Measurements from ENCODE around the gene FPGS. TPM values are rescaled to one million over a fixed set of nuclear protein-coding genes. Genes with fewer than 3 reads are reported as not detected.

The FPGS gene
- total and polyA plus RNA-seq, 7 donors, result 9.2 to 51.3 (median 32.6) TPM

DNA sequence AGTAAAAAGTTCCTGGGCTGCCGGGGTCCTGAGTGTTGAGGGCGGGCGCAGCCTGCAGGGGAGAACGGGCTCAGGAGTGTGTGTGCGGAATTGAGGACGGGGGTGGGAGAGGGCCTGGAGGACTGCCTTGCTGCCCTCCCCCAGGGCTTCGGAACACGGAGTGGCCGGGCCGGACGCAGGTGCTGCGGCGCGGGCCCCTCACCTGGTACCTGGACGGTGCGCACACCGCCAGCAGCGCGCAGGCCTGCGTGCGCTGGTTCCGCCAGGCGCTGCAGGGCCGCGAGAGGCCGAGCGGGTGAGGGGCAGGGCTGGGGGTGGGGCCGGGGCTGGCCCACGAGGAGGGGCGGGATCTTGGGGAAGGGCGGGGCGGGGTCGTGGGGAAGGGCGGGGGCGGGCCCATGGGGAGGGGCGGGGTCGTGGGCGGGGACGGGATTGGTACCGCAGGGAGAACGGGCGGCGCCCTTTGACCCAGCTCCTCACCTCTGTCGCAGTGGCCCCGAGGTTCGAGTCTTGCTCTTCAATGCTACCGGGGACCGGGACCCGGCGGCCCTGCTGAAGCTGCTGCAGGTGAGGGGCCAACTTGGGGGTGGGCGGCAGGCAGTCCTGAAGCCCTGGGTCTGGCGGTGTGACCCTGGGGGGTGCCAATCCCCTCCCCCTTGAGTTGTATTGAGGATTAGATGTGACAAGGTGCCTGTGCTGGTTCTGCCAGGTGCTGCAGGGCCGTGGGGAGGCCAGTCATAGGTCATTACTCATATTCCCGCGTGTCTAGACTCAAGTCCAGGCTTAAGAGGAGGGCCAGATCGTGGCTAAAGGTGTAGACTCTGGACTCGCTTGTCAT is 7.1 kb downstream of the FPGS start:
- no peaks in the 10 kb centered on the region for H3K27me3 ChIP-seq
- peak overlapping the region in 2 of 4 donors; percentile 7 to 41 for H3K27ac ChIP-seq
- no peak for TF ChIP-seq POLR2AphosphoS5 (IDR thresholded peaks at IDR 0.05)
- no peak for DNase-seq
- WGBS, 2 donors, result 26 to 52% methylated on average over 57 of the region's 57 CpGs
- H3K9me3 ChIP-seq, result no peaks in the 10 kb centered on the region
- H3K4me1 ChIP-seq, result peaks cover 0 to 14% (median 5%) of the 10 kb centered on the region in 4 donors
- H3K36me3 ChIP-seq, result peaks cover 33 to 93% (median 39%) of the 10 kb centered on the region in 4 donors
- intact Hi-C loops (cut with DNase I), result no loop called here
- peak overlapping the region in 1 of 4 donors; percentile 10 for H3K4me3 ChIP-seq

DNA sequence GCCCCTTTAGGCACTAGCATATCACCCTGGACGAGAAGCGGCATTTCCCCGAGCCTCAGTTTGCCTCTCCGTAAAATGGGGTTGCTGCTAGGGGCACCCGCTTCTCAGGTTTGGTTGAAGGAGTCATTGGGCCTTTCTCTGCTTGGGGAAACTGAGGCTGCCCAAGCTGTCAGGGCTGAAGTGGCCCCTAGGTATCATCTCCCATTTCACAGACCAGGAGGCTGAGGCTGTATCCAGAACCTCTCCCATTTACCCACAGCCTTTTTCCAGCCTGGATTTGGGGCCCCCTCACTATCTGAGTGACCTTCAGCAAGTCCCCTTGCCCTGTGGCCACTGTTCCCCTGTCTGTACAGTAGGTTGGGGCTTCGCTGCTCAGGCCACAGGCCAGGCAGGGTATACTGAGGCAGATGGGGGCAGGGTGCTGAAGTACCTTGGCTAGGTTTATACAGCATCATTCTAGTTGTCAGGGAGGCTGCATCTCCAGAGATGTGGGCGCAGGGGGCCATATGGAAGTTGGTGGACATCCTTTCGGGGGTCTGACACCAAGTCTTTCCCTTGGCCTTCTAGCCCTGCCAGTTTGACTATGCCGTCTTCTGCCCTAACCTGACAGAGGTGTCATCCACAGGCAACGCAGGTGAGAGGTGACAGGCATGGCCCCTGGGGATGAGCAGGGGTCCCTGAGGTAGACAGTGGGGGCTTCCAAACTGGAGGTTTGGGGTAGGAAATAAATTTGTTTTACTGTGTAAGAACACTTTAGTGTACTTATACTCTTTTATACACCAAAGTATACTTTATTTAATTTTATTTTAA is 7.9 kb downstream of the FPGS start:
- Histone ChIP-seq H3K4me3 (no peak overlapping the region), H3K36me3 (peaks cover 33 to 93% (median 47%) of the 10 kb centered on the region in 4 donors), H3K9me3 (no peaks in the 10 kb centered on the region), H3K27me3 (no peaks in the 10 kb centered on the region), H3K27ac (peak overlapping the region in 2 of 4 donors; percentile 7 to 41), H3K4me1 (peaks cover 0 to 13% (median 3%) of the 10 kb centered on the region in 4 donors)
- WGBS, 2 donors, result 95% methylated on average over 10 of the region's 10 CpGs
- no peak for DNase-seq
- TF ChIP-seq EP300 (IDR thresholded peaks at IDR 0.05), result no peak
- no peak for TF ChIP-seq POLR2AphosphoS5 (IDR thresholded peaks at IDR 0.05)
- TF ChIP-seq, protein P1, sequence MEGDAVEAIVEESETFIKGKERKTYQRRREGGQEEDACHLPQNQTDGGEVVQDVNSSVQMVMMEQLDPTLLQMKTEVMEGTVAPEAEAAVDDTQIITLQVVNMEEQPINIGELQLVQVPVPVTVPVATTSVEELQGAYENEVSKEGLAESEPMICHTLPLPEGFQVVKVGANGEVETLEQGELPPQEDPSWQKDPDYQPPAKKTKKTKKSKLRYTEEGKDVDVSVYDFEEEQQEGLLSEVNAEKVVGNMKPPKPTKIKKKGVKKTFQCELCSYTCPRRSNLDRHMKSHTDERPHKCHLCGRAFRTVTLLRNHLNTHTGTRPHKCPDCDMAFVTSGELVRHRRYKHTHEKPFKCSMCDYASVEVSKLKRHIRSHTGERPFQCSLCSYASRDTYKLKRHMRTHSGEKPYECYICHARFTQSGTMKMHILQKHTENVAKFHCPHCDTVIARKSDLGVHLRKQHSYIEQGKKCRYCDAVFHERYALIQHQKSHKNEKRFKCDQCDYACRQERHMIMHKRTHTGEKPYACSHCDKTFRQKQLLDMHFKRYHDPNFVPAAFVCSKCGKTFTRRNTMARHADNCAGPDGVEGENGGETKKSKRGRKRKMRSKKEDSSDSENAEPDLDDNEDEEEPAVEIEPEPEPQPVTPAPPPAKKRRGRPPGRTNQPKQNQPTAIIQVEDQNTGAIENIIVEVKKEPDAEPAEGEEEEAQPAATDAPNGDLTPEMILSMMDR (IDR thresholded peaks at IDR 0.05), result no peak
- TF ChIP-seq POLR2A (IDR thresholded peaks at IDR 0.05), result no peak
- intact Hi-C loops (cut with DNase I), result no loop called here

DNA sequence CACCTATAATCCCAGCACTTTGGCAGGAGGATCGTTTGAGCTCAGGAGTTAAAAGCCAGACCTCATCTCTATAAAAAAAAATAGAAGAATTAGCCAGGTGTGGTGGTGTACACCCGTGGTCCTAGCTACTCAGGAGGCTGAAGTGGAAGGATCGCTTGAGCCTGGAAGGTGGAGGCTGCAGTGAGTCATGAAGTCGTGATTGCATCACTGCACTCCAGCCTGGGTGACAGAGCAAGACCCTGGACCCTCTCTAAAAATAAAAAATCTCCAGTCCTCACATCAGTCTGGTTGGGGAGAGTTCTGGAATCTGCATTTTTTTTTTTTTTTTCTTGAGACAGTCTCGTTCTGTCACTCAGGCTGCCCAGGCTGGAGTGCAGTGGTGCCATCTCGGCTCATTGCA is 9.3 kb downstream of the FPGS start:
- H3K4me1 ChIP-seq, result peaks cover 0 to 13% (median 3%) of the 10 kb centered on the region in 4 donors
- no peaks in the 10 kb centered on the region for H3K9me3 ChIP-seq
- no peak for DNase-seq
- peaks cover 33 to 93% (median 43%) of the 10 kb centered on the region in 4 donors for H3K36me3 ChIP-seq
- no peak for TF ChIP-seq POLR2A (IDR thresholded peaks at IDR 0.05)
- TF ChIP-seq, protein P1 (IDR thresholded peaks at IDR 0.05), result no peak
- TF ChIP-seq EP300 (IDR thresholded peaks at IDR 0.05), result no peak
- no peak for TF ChIP-seq POLR2AphosphoS5 (IDR thresholded peaks at IDR 0.05)
- intact Hi-C loops (cut with DNase I), result no loop called here
- H3K27ac ChIP-seq, result no peak overlapping the region
- no peak overlapping the region for H3K4me3 ChIP-seq
- 88 to 96% methylated on average over 6 of the region's 6 CpGs for WGBS, 2 donors
- no peaks in the 10 kb centered on the region for H3K27me3 ChIP-seq

DNA sequence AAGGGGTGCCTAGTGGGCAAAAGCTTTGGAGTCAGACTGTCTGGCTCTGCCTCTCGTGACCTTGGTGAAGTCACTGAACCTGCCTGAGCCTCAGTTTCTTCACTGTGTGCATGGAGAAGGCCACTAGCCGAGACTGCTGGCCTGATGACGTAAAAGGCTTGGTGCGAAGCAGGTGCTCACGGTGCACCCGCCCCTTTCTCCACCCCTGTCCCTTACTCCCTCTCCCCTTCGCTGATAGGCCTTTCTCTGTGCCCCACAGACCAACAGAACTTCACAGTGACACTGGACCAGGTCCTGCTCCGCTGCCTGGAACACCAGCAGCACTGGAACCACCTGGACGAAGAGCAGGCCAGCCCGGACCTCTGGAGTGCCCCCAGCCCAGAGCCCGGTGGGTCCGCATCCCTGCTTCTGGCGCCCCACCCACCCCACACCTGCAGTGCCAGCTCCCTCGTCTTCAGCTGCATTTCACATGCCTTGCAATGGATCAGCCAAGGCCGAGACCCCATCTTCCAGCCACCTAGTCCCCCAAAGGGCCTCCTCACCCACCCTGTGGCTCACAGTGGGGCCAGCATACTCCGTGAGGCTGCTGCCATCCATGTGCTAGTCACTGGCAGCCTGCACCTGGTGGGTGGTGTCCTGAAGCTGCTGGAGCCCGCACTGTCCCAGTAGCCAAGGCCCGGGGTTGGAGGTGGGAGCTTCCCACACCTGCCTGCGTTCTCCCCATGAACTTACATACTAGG is 10.4 kb downstream of the FPGS start:
- TF ChIP-seq, protein P1 (IDR thresholded peaks at IDR 0.05), result no peak
- TF ChIP-seq POLR2AphosphoS5 (IDR thresholded peaks at IDR 0.05), result no peak
- no peak for TF ChIP-seq EP300 (IDR thresholded peaks at IDR 0.05)
- no peak for TF ChIP-seq POLR2A (IDR thresholded peaks at IDR 0.05)
- intact Hi-C loops (cut with DNase I), result no loop called here
- Histone ChIP-seq H3K27ac (no peak overlapping the region), H3K36me3 (peaks cover 27 to 91% (median 39%) of the 10 kb centered on the region in 4 donors), H3K27me3 (no peaks in the 10 kb centered on the region), H3K4me1 (peaks cover 0 to 13% (median 3%) of the 10 kb centered on the region in 4 donors), H3K9me3 (no peaks in the 10 kb centered on the region), H3K4me3 (no peak overlapping the region)
- 91 to 93% methylated on average over 19 of the region's 19 CpGs for WGBS, 2 donors
- no peak for DNase-seq
